22Rv1 (cell line): Measurements from ENCODE around the gene TXK.

ENCODE experiments used
- ZFX ChIP-seq: fragments of 450-650 bp; IDR thresholded peaks from 2 replicates; pipeline ENCODE4 v1.6.1; 2017; ENCODE audit warnings: antibody characterized with exemption, borderline replicate concordance
- TF ChIP-seq, protein P1 (sequence below): fragments of 450-650 bp; IDR thresholded peaks from 2 replicates; pipeline ENCODE4 v1.5.1; 2017; ENCODE audit warnings: mild to moderate bottlenecking

GRCh38 chr4:48153791-48154550 is 19.9 kb upstream of the TXK start:
- TF ChIP-seq, protein P1, sequence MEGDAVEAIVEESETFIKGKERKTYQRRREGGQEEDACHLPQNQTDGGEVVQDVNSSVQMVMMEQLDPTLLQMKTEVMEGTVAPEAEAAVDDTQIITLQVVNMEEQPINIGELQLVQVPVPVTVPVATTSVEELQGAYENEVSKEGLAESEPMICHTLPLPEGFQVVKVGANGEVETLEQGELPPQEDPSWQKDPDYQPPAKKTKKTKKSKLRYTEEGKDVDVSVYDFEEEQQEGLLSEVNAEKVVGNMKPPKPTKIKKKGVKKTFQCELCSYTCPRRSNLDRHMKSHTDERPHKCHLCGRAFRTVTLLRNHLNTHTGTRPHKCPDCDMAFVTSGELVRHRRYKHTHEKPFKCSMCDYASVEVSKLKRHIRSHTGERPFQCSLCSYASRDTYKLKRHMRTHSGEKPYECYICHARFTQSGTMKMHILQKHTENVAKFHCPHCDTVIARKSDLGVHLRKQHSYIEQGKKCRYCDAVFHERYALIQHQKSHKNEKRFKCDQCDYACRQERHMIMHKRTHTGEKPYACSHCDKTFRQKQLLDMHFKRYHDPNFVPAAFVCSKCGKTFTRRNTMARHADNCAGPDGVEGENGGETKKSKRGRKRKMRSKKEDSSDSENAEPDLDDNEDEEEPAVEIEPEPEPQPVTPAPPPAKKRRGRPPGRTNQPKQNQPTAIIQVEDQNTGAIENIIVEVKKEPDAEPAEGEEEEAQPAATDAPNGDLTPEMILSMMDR, result no peak
- TF ChIP-seq ZFX, result no peak
